Cardiac fibroblast (primary cell): Measurements from ENCODE around the gene C9orf152.
A peak's percentile ranks its signal among the peaks of the same experiment; 100 is the strongest.

Source experiments
- DNase-seq, 2 donors: peaks; one replicate each; pipeline versions ENCODE4 v3.0.0 to v3.0.0-alpha.2; 2010; ENCODE audit warnings: low read depth in 2 of 2
- H3K4me3 ChIP-seq, 2 donors: replicated peaks in 1 of 2; 1 replicate in 1 of 2; 2 replicates in 1 of 2; pipeline ENCODE4 v1.5.1; 2011; ENCODE audit warnings: low read depth in 2 of 2, low read length in 2 of 2, mild to moderate bottlenecking in 2 of 2, moderate library complexity in 1 of 2
- CTCF ChIP-seq: IDR thresholded peaks from one replicate; pipeline ENCODE4 v1.5.1; 2011; ENCODE audit warnings: low read depth, mild to moderate bottlenecking, low read length, inconsistent platforms

Gene C9orf152

GRCh38 chr9:110208031-110208430, at the start of gene C9orf152:
Gene C9orf152 (minus strand): TSS chr9:110208159. CDS start chr9:110207579, 580 bp downstream.
- DNase-seq = no peak
- TF ChIP-seq CTCF = no peak

GRCh38 chr9:110257097-110257841, 49.3 kb upstream of the C9orf152 start:
- peak overlapping the region; percentile 89 to 91 for H3K4me3 ChIP-seq
- peak in 1 of 2 donors; percentile 39 for DNase-seq
- TF ChIP-seq CTCF = no peak

More at GRCh38 chr9:110208031-110208430, at the start of gene C9orf152:
- H3K4me3 ChIP-seq = no peak within 1 kb of the TSS

- DNase-seq = peak; percentile 92 to 94
- peak within 1 kb of the TSS; percentile 89 to 91 for H3K4me3 ChIP-seq
- no peak for TF ChIP-seq CTCF
These were observed 48.6 kb upstream of the C9orf152 start, which contains the start of gene TXN for GRCh38 chr9:110256380-110257096. Gene TXN (minus strand): TSS chr9:110256507. CDS start chr9:110256435, 72 bp downstream.

GRCh38 chr9:110255463-110256379, 47.8 kb upstream of the C9orf152 start:
- DNase-seq = peak; percentile 46 to 55
- no peak for TF ChIP-seq CTCF
- peak overlapping the region; percentile 89 to 91 for H3K4me3 ChIP-seq

- no peak for DNase-seq
- peak overlapping the region; percentile 89 to 91 for H3K4me3 ChIP-seq
- TF ChIP-seq CTCF = no peak
These were observed 47.1 kb upstream of the C9orf152 start for GRCh38 chr9:110255034-110255462.

- peak overlapping the region; percentile 89 to 91 for H3K4me3 ChIP-seq
- DNase-seq = no peak
- TF ChIP-seq CTCF = no peak
These were observed 46.5 kb upstream of the C9orf152 start for GRCh38 chr9:110254500-110254899.
